Measurements from ENCODE around the gene SOCS6. TPM values are rescaled to one million over a fixed set of nuclear protein-coding genes. Genes with fewer than 3 reads are reported as not detected.

SOCS6 gene
- total RNA-seq, 4 donors from 2014 or later, result 11.5 to 47.8 (median 46.1) TPM

DNA sequence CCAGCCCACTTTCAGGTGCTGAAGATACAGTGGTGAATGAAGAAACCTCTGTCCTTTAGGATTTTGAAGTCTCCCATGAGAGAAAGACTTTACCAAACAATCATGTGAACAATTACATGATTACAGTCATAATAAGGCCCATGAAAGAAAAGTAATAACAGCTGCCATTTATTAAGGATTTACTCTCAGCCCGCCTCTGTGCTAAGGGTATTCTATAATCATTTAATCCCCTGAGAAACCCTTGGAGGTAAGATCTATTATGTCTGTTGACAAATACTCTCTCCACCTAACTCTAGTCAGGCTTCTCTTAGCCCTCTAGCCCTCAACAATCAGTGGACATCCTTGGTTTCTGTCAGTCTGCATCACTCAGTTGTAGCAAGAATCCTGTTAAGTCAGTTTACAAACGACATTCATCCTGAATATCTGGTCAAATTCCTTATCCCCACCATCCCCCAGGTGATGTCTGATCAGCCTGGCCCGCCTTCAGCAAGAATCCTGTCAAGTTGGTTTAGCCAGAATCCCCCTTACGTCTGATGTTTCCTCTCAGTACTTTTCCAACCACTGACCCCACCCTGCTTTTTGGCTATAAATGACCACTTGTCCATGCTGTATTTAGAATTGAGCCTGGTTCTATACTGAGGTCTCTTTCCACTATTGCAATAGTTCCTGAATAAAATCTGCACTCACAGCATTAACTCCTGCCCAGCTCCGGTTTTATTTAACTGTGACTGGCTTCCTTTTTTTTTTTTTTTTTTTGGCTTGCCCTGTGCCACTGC is 12.2 kb upstream of the SOCS6 start:
- no peak overlapping the region for H3K27ac ChIP-seq
- H3K27me3 ChIP-seq, result no peaks in the 10 kb centered on the region
- no peak overlapping the region for H3K4me3 ChIP-seq
- TF ChIP-seq POLR2A (IDR thresholded peaks at IDR 0.05) (no peak), POLR2AphosphoS5 (IDR thresholded peaks at IDR 0.05) (no peak), CTCF (IDR thresholded peaks at IDR 0.05) (no peak), EP300 (IDR thresholded peaks at IDR 0.05; ENCODE audit: low read depth) (no peak)
- 68 to 70% methylated on average over 5 of the region's 5 CpGs for WGBS, 2 donors (ENCODE audit: low coverage in 1 of 2)
- intact Hi-C loops (cut with DNase I; ENCODE audit: low total_unique reads) (no loop called here), in situ Hi-C loops (cut with MboI; ENCODE audit: low pct_ligation_motif_present in 1 of 4, low pct_unique_long_range_greater_than_20kb in 1 of 4, low sequenced_read_pairs in 3 of 4) (loop anchor here in 1 of 4 donors (25.0 kb wide), 1 partner anchor 161 kb away; no protein-coding TSS in a partner anchor)
- H3K36me3 ChIP-seq, result no peaks in the 10 kb centered on the region
- peaks cover 12 to 14% of the 10 kb centered on the region in 2 donors for H3K9me3 ChIP-seq
- DNase-seq, result no peak
- no peaks in the 10 kb centered on the region for H3K4me1 ChIP-seq

GRCh38 chr18:70279470-70279869 is 9.4 kb upstream of the SOCS6 start:
- H3K9me3 ChIP-seq, result no peaks in the 10 kb centered on the region
- in situ Hi-C loops (cut with MboI; ENCODE audit: low pct_ligation_motif_present in 1 of 4, low pct_unique_long_range_greater_than_20kb in 1 of 4, low sequenced_read_pairs in 3 of 4), result loop anchor here in 1 of 4 donors (25.0 kb wide), 1 partner anchor 158 kb away; no protein-coding TSS in a partner anchor
- H3K4me1 ChIP-seq, result no peaks in the 10 kb centered on the region
- no peaks in the 10 kb centered on the region for H3K36me3 ChIP-seq
- TF ChIP-seq POLR2AphosphoS5 (IDR thresholded peaks at IDR 0.05) (no peak), EP300 (IDR thresholded peaks at IDR 0.05; ENCODE audit: low read depth) (no peak), POLR2A (IDR thresholded peaks at IDR 0.05) (no peak), CTCF (IDR thresholded peaks at IDR 0.05) (no peak)
- no peak overlapping the region for H3K4me3 ChIP-seq
- no peak for DNase-seq
- intact Hi-C loops (cut with DNase I; ENCODE audit: low total_unique reads), result no loop called here
- H3K27me3 ChIP-seq, result no peaks in the 10 kb centered on the region
- no peak overlapping the region for H3K27ac ChIP-seq
- 88 to 100% methylated on average over 1 to 2 of the region's 2 CpGs for WGBS, 2 donors (ENCODE audit: low coverage in 1 of 2)

- TF ChIP-seq EP300 (IDR thresholded peaks at IDR 0.05; ENCODE audit: low read depth) (no peak), POLR2A (IDR thresholded peaks at IDR 0.05) (no peak), POLR2AphosphoS5 (IDR thresholded peaks at IDR 0.05) (no peak), CTCF (IDR thresholded peaks at IDR 0.05) (no peak)
- intact Hi-C loops (cut with DNase I; ENCODE audit: low total_unique reads), result loop anchor here (10.0 kb wide), 1 partner anchor 75 kb away; the partner anchor contains the start of gene RTTN
- WGBS, 2 donors (ENCODE audit: low coverage in 1 of 2), result 80 to 91% methylated on average over 3 to 5 of the region's 5 CpGs
- Histone ChIP-seq H3K27ac (no peak overlapping the region), H3K9me3 (no peaks in the 10 kb centered on the region), H3K4me1 (no peaks in the 10 kb centered on the region), H3K36me3 (no peaks in the 10 kb centered on the region), H3K4me3 (no peak overlapping the region), H3K27me3 (no peaks in the 10 kb centered on the region)
- no peak for DNase-seq
- in situ Hi-C loops (cut with MboI; ENCODE audit: low pct_ligation_motif_present in 1 of 4, low pct_unique_long_range_greater_than_20kb in 1 of 4, low sequenced_read_pairs in 3 of 4), result loop anchor here in 2 of 4 donors (10.0 to 25.0 kb wide), 2 partner anchors 65 to 157 kb away; no protein-coding TSS in a partner anchor
Observed at GRCh38 chr18:70280007-70280925, 8.6 kb upstream of the SOCS6 start.

Data from transverse colon (tissue), 4 donors.